Lower lobe of right lung (tissue), 2 donors: ENCODE measurements around the gene IFNG-AS1. TPM values are rescaled to one million over a fixed set of nuclear protein-coding genes. Genes with fewer than 3 reads are reported as not detected.

Experiments
- ATAC-seq, 2 donors: fragments of 200-7000 bp; cut with Tn5 transposase; one replicate each; pipeline ENCODE4 v1.9.1; 2020 to 2022; ENCODE audit warnings: mild to moderate bottlenecking in 2 of 2, moderate library complexity in 2 of 2
- DNase-seq: peaks from one replicate; pipeline ENCODE4 v3.0.0-alpha.2; 2020
- H3K27ac ChIP-seq: fragments of 200-600 bp; one replicate; pipeline ENCODE4 v1.8.0; 2022
- H3K27me3 ChIP-seq: fragments of 200-600 bp; one replicate; pipeline ENCODE4 v1.8.0; 2022; ENCODE audit warnings: low read depth
- H3K36me3 ChIP-seq: fragments of 200-600 bp; one replicate; pipeline ENCODE4 v1.8.0; 2022; ENCODE audit warnings: mild to moderate bottlenecking
- H3K4me1 ChIP-seq: fragments of 200-600 bp; one replicate; pipeline ENCODE4 v1.8.0; 2022
- H3K4me3 ChIP-seq: fragments of 200-600 bp; one replicate; pipeline ENCODE4 v1.8.0; 2022; ENCODE audit warnings: mild to moderate bottlenecking
- H3K9me3 ChIP-seq: fragments of 200-600 bp; one replicate; pipeline ENCODE4 v1.8.0; 2022
- intact Hi-C: fragments of 100-400 bp; cut with DNase I; formaldehyde crosslinking; loops from one replicate; pipeline ENCODE4 v1.11.0; 2022
- total RNA-seq: library from RNA; stranded (reverse); fragmentation: NEBNext Ultra II Directional; extraction: Animal tissue kit (Norgen Biotek cat#: 25700); gene quantifications from one replicate; pipeline ENCODE4 v1.2.1, GENCODE V29; 2021
- TF ChIP-seq, protein P1 (sequence below): fragments of 200-600 bp; IDR thresholded peaks from one replicate; pipeline ENCODE4 v1.8.0; 2022; ENCODE audit warnings: antibody characterized with exemption, mild to moderate bottlenecking
- donor health status: DM: no; HTN: yes; CAD: no; lungs with severe emphysema.

Gene IFNG-AS1
- total RNA-seq, 1 donor from 2014 or later = not detected

DNA sequence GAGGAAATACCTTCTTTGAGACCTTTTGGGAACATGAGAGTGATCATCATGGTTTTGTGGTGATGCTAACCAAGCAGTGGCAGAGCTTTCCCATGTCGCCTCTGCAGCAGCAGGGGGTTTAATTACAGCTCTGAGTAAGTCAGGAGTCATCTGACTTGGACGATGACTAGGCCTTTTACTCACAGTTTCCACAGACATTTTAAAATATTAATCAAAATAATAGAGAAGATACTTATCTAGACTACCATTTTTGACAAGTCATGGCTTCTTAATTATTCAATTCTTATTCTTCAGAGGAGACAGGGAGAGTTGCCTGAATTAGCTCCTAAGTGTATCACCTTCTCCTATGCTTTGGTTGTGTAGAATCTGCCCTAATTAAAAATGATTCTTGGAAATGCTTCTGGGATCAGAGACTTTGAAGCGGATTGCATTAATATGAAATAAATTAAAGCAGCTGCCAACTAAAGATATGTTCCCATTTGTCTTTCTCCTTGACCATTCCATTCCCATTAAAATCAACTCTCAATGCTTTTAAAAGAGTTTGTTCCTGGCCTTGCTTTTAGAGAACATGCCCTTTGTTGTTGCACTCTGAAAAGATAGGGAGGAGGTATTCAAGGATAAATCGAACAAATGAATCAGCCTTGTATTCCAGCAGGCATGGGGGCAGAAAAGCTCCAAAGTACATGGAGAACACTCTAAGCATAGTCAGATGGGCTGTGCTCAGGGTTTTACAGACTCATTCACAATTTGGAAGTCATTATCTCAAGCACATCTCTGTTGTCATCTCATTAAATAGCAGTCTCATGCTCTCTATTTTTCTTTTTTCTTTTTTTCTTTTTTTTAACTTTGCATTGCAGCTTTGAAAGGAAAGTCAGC lies 7.7 kb upstream of the IFNG-AS1 start:
- H3K4me1 ChIP-seq = no peaks in the 10 kb centered on the region
- H3K27me3 ChIP-seq = no peaks in the 10 kb centered on the region
- intact Hi-C loops = no loop called here
- TF ChIP-seq, protein P1, sequence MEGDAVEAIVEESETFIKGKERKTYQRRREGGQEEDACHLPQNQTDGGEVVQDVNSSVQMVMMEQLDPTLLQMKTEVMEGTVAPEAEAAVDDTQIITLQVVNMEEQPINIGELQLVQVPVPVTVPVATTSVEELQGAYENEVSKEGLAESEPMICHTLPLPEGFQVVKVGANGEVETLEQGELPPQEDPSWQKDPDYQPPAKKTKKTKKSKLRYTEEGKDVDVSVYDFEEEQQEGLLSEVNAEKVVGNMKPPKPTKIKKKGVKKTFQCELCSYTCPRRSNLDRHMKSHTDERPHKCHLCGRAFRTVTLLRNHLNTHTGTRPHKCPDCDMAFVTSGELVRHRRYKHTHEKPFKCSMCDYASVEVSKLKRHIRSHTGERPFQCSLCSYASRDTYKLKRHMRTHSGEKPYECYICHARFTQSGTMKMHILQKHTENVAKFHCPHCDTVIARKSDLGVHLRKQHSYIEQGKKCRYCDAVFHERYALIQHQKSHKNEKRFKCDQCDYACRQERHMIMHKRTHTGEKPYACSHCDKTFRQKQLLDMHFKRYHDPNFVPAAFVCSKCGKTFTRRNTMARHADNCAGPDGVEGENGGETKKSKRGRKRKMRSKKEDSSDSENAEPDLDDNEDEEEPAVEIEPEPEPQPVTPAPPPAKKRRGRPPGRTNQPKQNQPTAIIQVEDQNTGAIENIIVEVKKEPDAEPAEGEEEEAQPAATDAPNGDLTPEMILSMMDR = no peak
- no peaks in the 10 kb centered on the region for H3K9me3 ChIP-seq
- no peak overlapping the region for H3K4me3 ChIP-seq
- no peak for ATAC-seq
- DNase-seq = no peak
- H3K36me3 ChIP-seq = no peaks in the 10 kb centered on the region
- H3K27ac ChIP-seq = no peak overlapping the region

DNA sequence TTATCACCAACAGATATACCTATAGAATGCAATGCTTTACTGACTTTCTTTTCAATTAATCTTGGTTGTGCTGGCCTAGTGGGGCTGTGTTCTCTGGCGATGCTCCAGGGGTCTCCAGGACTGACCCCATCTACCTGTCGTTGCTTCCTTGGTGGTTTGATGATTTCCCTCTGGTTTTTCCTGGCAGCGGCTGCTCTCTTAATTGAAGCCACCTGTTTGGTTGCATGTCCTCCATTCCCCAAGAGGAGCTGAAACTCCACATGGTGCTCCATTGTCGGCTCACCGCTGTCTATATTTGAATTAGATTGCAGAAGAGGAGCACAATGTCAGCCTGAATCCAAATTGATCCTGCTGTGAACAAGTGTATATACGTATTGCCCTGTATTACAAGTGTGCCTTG lies 7.1 kb upstream of the IFNG-AS1 start:
- DNase-seq (no peak), ATAC-seq (no peak)
- Histone ChIP-seq H3K36me3 (no peaks in the 10 kb centered on the region), H3K27ac (no peak overlapping the region), H3K4me3 (no peak overlapping the region), H3K9me3 (no peaks in the 10 kb centered on the region), H3K27me3 (no peaks in the 10 kb centered on the region), H3K4me1 (no peaks in the 10 kb centered on the region)
- intact Hi-C loops = no loop called here
- TF ChIP-seq, protein P1 = no peak

DNA sequence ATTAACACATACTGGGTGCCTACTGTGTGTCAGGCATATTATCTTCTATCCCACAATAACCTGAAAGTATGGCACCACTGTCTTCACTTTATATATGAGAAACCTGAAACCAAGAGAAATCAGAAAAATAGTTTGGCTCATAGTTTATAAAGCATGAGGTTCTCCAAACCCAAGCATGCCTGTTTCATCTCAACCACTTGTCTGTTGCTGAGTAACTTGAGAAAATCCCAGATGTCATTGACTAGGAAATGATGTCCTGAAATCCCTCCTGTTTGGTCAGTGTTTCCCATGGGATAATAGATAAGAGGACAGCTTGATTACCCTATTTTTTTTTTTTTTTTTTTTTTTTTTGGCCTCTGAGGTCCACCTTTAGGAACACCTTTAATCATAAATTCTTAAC lies 2.6 kb upstream of the IFNG-AS1 start:
- no peaks in the 10 kb centered on the region for H3K27me3 ChIP-seq
- no peak overlapping the region for H3K27ac ChIP-seq
- H3K4me3 ChIP-seq = no peak overlapping the region
- intact Hi-C loops = no loop called here
- no peak for ATAC-seq
- TF ChIP-seq, protein P1 = no peak
- H3K9me3 ChIP-seq = no peaks in the 10 kb centered on the region
- DNase-seq = no peak
- H3K36me3 ChIP-seq = no peaks in the 10 kb centered on the region
- H3K4me1 ChIP-seq = no peaks in the 10 kb centered on the region

DNA sequence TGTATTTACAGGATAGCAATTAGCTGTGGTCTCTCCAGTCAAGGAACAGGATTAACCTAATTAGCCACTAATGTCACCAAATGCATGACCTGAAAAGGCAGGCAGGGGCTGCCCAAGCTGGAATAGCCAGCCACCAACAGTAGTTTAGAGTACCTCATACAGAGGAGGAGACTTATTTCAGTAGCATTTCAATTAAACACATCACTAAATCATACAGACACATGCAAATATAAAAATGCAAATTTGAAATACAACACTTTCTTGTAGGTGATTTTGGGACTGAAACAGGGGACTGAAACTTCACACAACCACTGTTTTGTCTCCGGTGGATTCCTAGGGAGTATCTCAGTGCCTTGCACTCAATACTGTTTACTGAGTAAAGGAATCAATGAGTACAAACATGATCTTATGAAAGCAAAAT lies 636 bp upstream of the IFNG-AS1 start:
- no peak overlapping the region for H3K4me3 ChIP-seq
- H3K4me1 ChIP-seq = no peaks in the 10 kb centered on the region
- TF ChIP-seq, protein P1 = no peak
- H3K27me3 ChIP-seq = no peaks in the 10 kb centered on the region
- H3K9me3 ChIP-seq = no peaks in the 10 kb centered on the region
- intact Hi-C loops = no loop called here
- ATAC-seq (no peak), DNase-seq (no peak)
- H3K27ac ChIP-seq = no peak overlapping the region
- no peaks in the 10 kb centered on the region for H3K36me3 ChIP-seq

DNA sequence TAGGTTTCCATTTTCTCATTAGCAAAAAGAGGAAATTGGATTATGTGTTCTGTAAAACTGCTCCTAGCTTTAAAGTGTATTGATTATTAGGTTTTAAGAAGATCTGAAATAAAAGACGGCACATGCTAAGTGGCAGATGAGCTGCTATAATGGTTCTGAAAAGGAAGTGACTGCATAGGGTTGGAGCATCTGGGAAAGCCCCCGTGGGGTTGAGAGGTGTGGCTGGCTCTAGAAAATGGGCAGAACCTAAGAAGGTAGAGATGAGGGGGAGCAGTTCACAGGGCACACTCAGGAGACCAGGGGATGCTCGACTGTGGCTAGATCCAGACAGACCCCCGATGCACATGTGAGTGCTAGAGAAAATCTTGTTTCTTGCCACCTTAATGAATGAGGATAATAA lies 1.9 kb downstream of the IFNG-AS1 start:
- TF ChIP-seq, protein P1 = no peak
- Histone ChIP-seq H3K36me3 (no peaks in the 10 kb centered on the region), H3K27me3 (no peaks in the 10 kb centered on the region), H3K9me3 (no peaks in the 10 kb centered on the region), H3K27ac (no peak overlapping the region), H3K4me1 (no peaks in the 10 kb centered on the region), H3K4me3 (no peak overlapping the region)
- DNase-seq = no peak
- ATAC-seq = no peak
- intact Hi-C loops = no loop called here
